ENCODE measurements around the gene ERC2.

Gene ERC2

GRCh38 chr3:55711646-55712045 lies 756.6 kb downstream of the ERC2 start:
- DNase-seq (ENCODE audit: low read depth): no peak

- DNase-seq (ENCODE audit: low read depth): no peak
Observed at GRCh38 chr3:55709411-55710012, 758.8 kb downstream of the ERC2 start.

- DNase-seq (ENCODE audit: low read depth): no peak
Observed at GRCh38 chr3:55708921-55709320, 759.3 kb downstream of the ERC2 start.

GRCh38 chr3:55708242-55708641 lies 760.0 kb downstream of the ERC2 start:
- DNase-seq (ENCODE audit: low read depth): no peak

- no peak for DNase-seq (ENCODE audit: low read depth)
Observed at GRCh38 chr3:55704521-55704920, 763.7 kb downstream of the ERC2 start.

GRCh38 chr3:55702822-55703221 lies 765.4 kb downstream of the ERC2 start:
- DNase-seq (ENCODE audit: low read depth): no peak

GRCh38 chr3:55701997-55702396 lies 766.3 kb downstream of the ERC2 start:
- DNase-seq (ENCODE audit: low read depth): no peak

- no peak for DNase-seq (ENCODE audit: low read depth)
Observed at GRCh38 chr3:55698831-55699230, 769.4 kb downstream of the ERC2 start.

GRCh38 chr3:55697177-55697865 lies 770.9 kb downstream of the ERC2 start:
- DNase-seq (ENCODE audit: low read depth): no peak

GRCh38 chr3:55692957-55693558 lies 775.2 kb downstream of the ERC2 start:
- DNase-seq (ENCODE audit: low read depth): no peak

GRCh38 chr3:55692295-55692956 lies 775.8 kb downstream of the ERC2 start:
- no peak for DNase-seq (ENCODE audit: low read depth)

- DNase-seq (ENCODE audit: low read depth): no peak
Observed at GRCh38 chr3:55691141-55691540, 777.1 kb downstream of the ERC2 start.

GRCh38 chr3:55690726-55691125 lies 777.5 kb downstream of the ERC2 start:
- no peak for DNase-seq (ENCODE audit: low read depth)

GRCh38 chr3:55690177-55690576 lies 778.1 kb downstream of the ERC2 start:
- no peak for DNase-seq (ENCODE audit: low read depth)

- DNase-seq (ENCODE audit: low read depth): no peak
Observed at GRCh38 chr3:55688154-55688553, 780.1 kb downstream of the ERC2 start.

GRCh38 chr3:55687526-55687925 lies 780.7 kb downstream of the ERC2 start:
- no peak for DNase-seq (ENCODE audit: low read depth)

GRCh38 chr3:55686426-55687254 lies 781.6 kb downstream of the ERC2 start:
- no peak for DNase-seq (ENCODE audit: low read depth)

- no peak for DNase-seq (ENCODE audit: low read depth)
Observed at GRCh38 chr3:55683666-55684270, 784.5 kb downstream of the ERC2 start.

- no peak for DNase-seq (ENCODE audit: low read depth)
Observed at GRCh38 chr3:55682461-55682860, 785.8 kb downstream of the ERC2 start.

GRCh38 chr3:55678546-55679216 lies 789.6 kb downstream of the ERC2 start:
- DNase-seq (ENCODE audit: low read depth): no peak

- no peak for DNase-seq (ENCODE audit: low read depth)
Observed at GRCh38 chr3:55676643-55677042, 791.6 kb downstream of the ERC2 start.
